Gastroesophageal sphincter (tissue), 3 donors: ENCODE results near the gene RNU2-63P.
"Not testable (repeated sequence)": the region's sequence is repeated elsewhere in the genome, so short reads cannot be mapped to it uniquely, and the experiment has no call there.

Experiments used
- CTCF ChIP-seq, 4 experiments: fragments of 200-600 bp in 2 of 4; fragments of 450-650 bp in 2 of 4; sonication (generic) in 1 of 4; IDR thresholded peaks; one replicate each; pipeline ENCODE4 v1.5.1; 2017 to 2019; ENCODE audit warnings: antibody characterized with exemption in 4 of 4, mild to moderate bottlenecking in 2 of 4, moderate library complexity in 2 of 4
- EP300 ChIP-seq: sonication (generic); formaldehyde crosslinking; IDR thresholded peaks from one replicate; pipeline ENCODE4 v1.6.1; 2017; ENCODE audit warnings: antibody characterized with exemption, mild to moderate bottlenecking
- POLR2A ChIP-seq, 2 donors: fragments of 450-650 bp; IDR thresholded peaks; one replicate each; pipeline ENCODE4 v1.6.1; 2017; ENCODE audit warnings: antibody characterized with exemption in 2 of 2, mild to moderate bottlenecking in 2 of 2, moderate library complexity in 1 of 2
- POLR2AphosphoS5 ChIP-seq: sonication (generic); formaldehyde crosslinking; IDR thresholded peaks from one replicate; pipeline ENCODE4 v1.6.1; 2017; ENCODE audit warnings: antibody characterized with exemption

- TF ChIP-seq POLR2AphosphoS5; POLR2A (IDR thresholded peaks at IDR 0.05); CTCF (IDR thresholded peaks at IDR 0.05); EP300: not testable (repeated sequence)
Observed at GRCh38 chr2:88000474-88000873, 15.9 kb downstream of the RNU2-63P start.
